ENCODE results near the gene TRIM46.

DNA sequence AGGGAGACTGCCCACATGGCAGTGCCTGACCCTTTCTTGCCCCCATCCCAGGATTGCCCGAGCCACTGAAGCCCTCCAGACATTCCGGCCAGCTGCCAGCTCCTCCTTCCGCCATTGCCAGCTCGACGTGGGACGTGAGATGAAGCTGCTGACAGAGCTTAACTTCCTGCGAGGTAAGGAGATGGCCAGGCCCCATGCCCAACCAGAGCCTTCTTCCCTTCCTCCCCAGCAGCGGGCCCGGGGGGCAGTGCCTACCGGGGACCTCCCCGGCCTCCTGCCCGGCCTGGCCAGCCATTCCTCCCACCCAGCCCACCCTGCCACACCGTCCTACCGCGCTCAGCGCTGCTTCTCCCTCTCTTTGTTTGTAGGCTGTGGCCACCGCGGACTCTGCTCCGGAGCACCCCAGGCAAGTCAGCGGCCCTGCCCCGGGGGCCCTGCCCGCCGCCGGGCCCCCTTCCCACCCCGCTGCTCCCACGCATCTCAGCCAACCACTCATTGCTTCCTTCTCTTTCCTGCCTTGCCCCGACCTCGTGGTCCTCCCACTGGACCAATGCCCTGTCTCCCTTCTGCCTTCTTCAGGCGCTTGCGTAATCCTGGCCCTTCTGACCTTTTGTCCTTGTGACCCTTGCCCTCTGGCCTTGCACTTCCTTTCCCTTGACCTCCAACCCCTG is 4.9 kb downstream of the TRIM46 start:
- TF ChIP-seq POLR2AphosphoS5 (IDR thresholded peaks at IDR 0.05; ENCODE audit: low read depth, low read length) (no peak), PAX5 (IDR thresholded peaks at IDR 0.05; ENCODE audit: insufficient read depth, low read length, severe bottlenecking) (no peak), POU2F2 (IDR thresholded peaks at IDR 0.05; ENCODE audit: low read depth, low read length) (no peak), POLR2A (IDR thresholded peaks at IDR 0.05; ENCODE audit: low read depth, low read length) (no peak), SPI1 (IDR thresholded peaks at IDR 0.05; ENCODE audit: low read depth, low read length) (no peak), TAF1 (IDR thresholded peaks at IDR 0.05; ENCODE audit: low read depth, low read length) (no peak)

All from GM12891 (cell line).